OCI-LY7 (cell line): ENCODE measurements around the gene IFIT1.

Experiments
- CTCF ChIP-seq: fragments of 200-600 bp; sonication (generic); conservative IDR thresholded peaks from 2 replicates; pipeline ENCODE4 v1.5.1; 2014; ENCODE audit warnings: mild to moderate bottlenecking, antibody characterized with exemption, low read length, moderate library complexity, mixed read lengths
- EZH2phosphoT487 ChIP-seq: fragments of 200-600 bp; sonication (generic); IDR thresholded peaks from 2 replicates; pipeline ENCODE4 v1.6.1; 2018; ENCODE audit warnings: low read depth, borderline replicate concordance, mild to moderate bottlenecking, mixed run types, antibody characterized with exemption, low read length, moderate library complexity, mixed read lengths

GRCh38 chr10:89395141-89395540 lies 2.7 kb downstream of the IFIT1 start:
- no peak for TF ChIP-seq CTCF
- no peak for TF ChIP-seq EZH2phosphoT487
